Neural cell (in vitro differentiated cells): ENCODE results near the gene LHFPL2. TPM values are rescaled to one million over a fixed set of nuclear protein-coding genes. Genes with fewer than 3 reads are reported as not detected.

Experiments
- H2AFZ ChIP-seq: fragments of 200-600, 300-800 bp; sonication (generic), shearing (Covaris generic); 2 replicates; pipeline ENCODE4 v1.6.0; 2014; ENCODE audit warnings: low read depth, mild to moderate bottlenecking, antibody characterized with exemption, low read length, moderate library complexity
- H3F3A ChIP-seq: fragments of 200-600 bp; shearing (Covaris generic); 2 replicates; pipeline ENCODE4 v1.6.1; 2016; ENCODE audit warnings: mild to moderate bottlenecking, moderate library complexity, mixed read lengths, antibody characterized with exemption, low read length; ENCODE audit not compliant: insufficient read depth, poor library complexity, severe bottlenecking
- H3K27ac ChIP-seq: fragments of 200-600, 300-800 bp; sonication (generic), shearing (Covaris generic); 2 replicates; pipeline ENCODE4 v1.5.1; 2014; ENCODE audit warnings: mild to moderate bottlenecking, low read length, moderate library complexity
- H3K27me3 ChIP-seq: fragments of 300-800, 200-600 bp; sonication (generic), shearing (Covaris generic); 2 replicates; pipeline ENCODE4 v1.6.0; 2014; ENCODE audit warnings: mild to moderate bottlenecking, low read depth, low read length, moderate library complexity; ENCODE audit not compliant: insufficient read depth
- H3K36me3 ChIP-seq: fragments of 300-800, 200-600 bp; sonication (generic), shearing (Covaris generic); 2 replicates; pipeline ENCODE4 v1.5.1; 2014; ENCODE audit warnings: mild to moderate bottlenecking, antibody characterized with exemption, low read length, moderate library complexity; ENCODE audit not compliant: insufficient read depth
- H3K4me2 ChIP-seq: fragments of 300-800, 200-600 bp; sonication (generic), shearing (Covaris generic); 2 replicates; pipeline ENCODE4 v1.6.0; 2014; ENCODE audit warnings: mild to moderate bottlenecking, low read length
- H3K4me3 ChIP-seq: fragments of 300-800, 200-600 bp; sonication (generic), shearing (Covaris generic); 2 replicates; pipeline ENCODE4 v1.5.1; 2014; ENCODE audit warnings: mild to moderate bottlenecking, low read length, moderate library complexity
- H3K79me2 ChIP-seq: fragments of 200-600 bp; shearing (Covaris generic); replicated peaks from 2 replicates; pipeline ENCODE4 v1.6.0; 2014; ENCODE audit warnings: mild to moderate bottlenecking, low read length, moderate library complexity; ENCODE audit not compliant: insufficient read depth
- H3K9ac ChIP-seq: fragments of 300-800, 200-600 bp; sonication (generic), shearing (Covaris generic); 2 replicates; pipeline ENCODE4 v1.6.1; 2016; ENCODE audit warnings: mild to moderate bottlenecking, low read length, mixed read lengths
- H3K9me2 ChIP-seq: fragments of 200-600 bp; shearing (Covaris generic); 2 replicates; pipeline ENCODE4 v1.6.1; 2016; ENCODE audit warnings: mild to moderate bottlenecking, low read length, mixed read lengths; ENCODE audit not compliant: insufficient read depth
- H3K9me3 ChIP-seq: fragments of 200-600, 300-800 bp; sonication (generic), shearing (Covaris generic); 2 replicates; pipeline ENCODE4 v1.6.1; 2016; ENCODE audit warnings: mild to moderate bottlenecking, mixed run types, low read length, moderate library complexity, mixed read lengths
- H4K20me1 ChIP-seq: fragments of 200-600 bp; shearing (Covaris generic); 2 replicates; pipeline ENCODE4 v1.6.1; 2016; ENCODE audit warnings: mild to moderate bottlenecking, mixed run types; ENCODE audit not compliant: insufficient read depth
- EP300 ChIP-seq: fragments of 450-650 bp; conservative IDR thresholded peaks from 2 replicates; pipeline ENCODE4 v1.6.1; 2014; ENCODE audit warnings: antibody characterized with exemption, mild to moderate bottlenecking, moderate library complexity; ENCODE audit not compliant: poor library complexity, severe bottlenecking
- EZH2 ChIP-seq: fragments of 200-600, 300-800 bp; shearing (Covaris generic), sonication (generic); IDR thresholded peaks from 2 replicates; pipeline ENCODE4 v1.6.1; 2014; ENCODE audit warnings: antibody characterized with exemption, low read length, borderline replicate concordance, mild to moderate bottlenecking; ENCODE audit not compliant: insufficient read depth, poor library complexity, severe bottlenecking
- MXI1 ChIP-seq: fragments of 450-650 bp; conservative IDR thresholded peaks from 2 replicates; pipeline ENCODE4 v1.6.1; 2014; ENCODE audit warnings: antibody characterized with exemption, mild to moderate bottlenecking; ENCODE audit not compliant: poor library complexity, severe bottlenecking
- POLR2AphosphoS5 ChIP-seq: IDR thresholded peaks from 2 replicates; pipeline ENCODE4 v1.6.1; 2012
- RAD21 ChIP-seq: fragments of 450-650 bp; conservative IDR thresholded peaks from 2 replicates; pipeline ENCODE4 v1.6.1; 2014; ENCODE audit warnings: antibody characterized with exemption, mild to moderate bottlenecking, moderate library complexity
- SMC3 ChIP-seq: fragments of 450-650 bp; conservative IDR thresholded peaks from 2 replicates; pipeline ENCODE4 v1.6.1; 2014; ENCODE audit warnings: antibody characterized with exemption, mild to moderate bottlenecking, moderate library complexity; ENCODE audit not compliant: poor library complexity
- TAF1 ChIP-seq: IDR thresholded peaks from 2 replicates; pipeline ENCODE4 v1.6.1; 2012; ENCODE audit warnings: low read depth
- polyA plus RNA-seq: library from polyadenylated mRNA; depleted of rRNA; stranded (reverse); fragments of >200 nt; gene quantifications from 2 replicates; pipeline ENCODE4 v1.2.3, GENCODE V29; 2014
- TF ChIP-seq, protein P1 (sequence below): fragments of 450-650 bp; IDR thresholded peaks from 2 replicates; pipeline ENCODE4 v1.5.1; 2014; ENCODE audit warnings: antibody characterized with exemption, mild to moderate bottlenecking, moderate library complexity; ENCODE audit not compliant: poor library complexity, severe bottlenecking
- TF ChIP-seq, protein P2 (sequence below): IDR thresholded peaks from 2 replicates; pipeline ENCODE4 v1.6.1; 2012; ENCODE audit warnings: borderline replicate concordance

LHFPL2 gene
- polyA plus RNA-seq, 1 donor from 2014 or later: 1.6 TPM

DNA sequence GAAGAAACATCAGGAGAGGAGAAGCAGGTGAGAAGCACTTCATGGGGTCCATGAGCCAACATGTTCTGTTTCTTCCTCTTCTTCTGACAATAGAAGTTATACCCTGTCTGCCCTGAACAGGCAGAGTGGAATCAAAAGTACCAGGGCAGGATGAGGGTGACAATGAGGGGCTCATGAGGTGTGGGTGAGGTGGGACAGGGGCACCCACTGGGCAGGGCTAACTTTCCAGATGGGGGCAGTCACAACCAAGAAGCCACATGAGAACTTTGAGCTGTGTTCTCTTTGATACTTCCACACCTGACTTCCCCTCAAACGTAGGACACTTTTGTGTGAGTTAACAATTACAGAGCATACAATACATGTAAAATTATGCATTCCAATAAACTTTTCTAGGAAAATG is 92.7 kb downstream of the LHFPL2 start:
- Histone ChIP-seq H3K27ac (no peak overlapping the region), H3K36me3 (no peaks in the 10 kb centered on the region), H3K4me2 (no peak overlapping the region), H4K20me1 (no peaks in the 10 kb centered on the region), H3K4me3 (no peak overlapping the region), H3K27me3 (no peaks in the 10 kb centered on the region), H2AFZ (no peak overlapping the region), H3K79me2 (no peaks in the 10 kb centered on the region), H3K9ac (no peak overlapping the region), H3F3A (no peaks in the 10 kb centered on the region), H3K9me3 (no peaks in the 10 kb centered on the region), H3K9me2 (no peaks in the 10 kb centered on the region)
- TF ChIP-seq, protein P1, sequence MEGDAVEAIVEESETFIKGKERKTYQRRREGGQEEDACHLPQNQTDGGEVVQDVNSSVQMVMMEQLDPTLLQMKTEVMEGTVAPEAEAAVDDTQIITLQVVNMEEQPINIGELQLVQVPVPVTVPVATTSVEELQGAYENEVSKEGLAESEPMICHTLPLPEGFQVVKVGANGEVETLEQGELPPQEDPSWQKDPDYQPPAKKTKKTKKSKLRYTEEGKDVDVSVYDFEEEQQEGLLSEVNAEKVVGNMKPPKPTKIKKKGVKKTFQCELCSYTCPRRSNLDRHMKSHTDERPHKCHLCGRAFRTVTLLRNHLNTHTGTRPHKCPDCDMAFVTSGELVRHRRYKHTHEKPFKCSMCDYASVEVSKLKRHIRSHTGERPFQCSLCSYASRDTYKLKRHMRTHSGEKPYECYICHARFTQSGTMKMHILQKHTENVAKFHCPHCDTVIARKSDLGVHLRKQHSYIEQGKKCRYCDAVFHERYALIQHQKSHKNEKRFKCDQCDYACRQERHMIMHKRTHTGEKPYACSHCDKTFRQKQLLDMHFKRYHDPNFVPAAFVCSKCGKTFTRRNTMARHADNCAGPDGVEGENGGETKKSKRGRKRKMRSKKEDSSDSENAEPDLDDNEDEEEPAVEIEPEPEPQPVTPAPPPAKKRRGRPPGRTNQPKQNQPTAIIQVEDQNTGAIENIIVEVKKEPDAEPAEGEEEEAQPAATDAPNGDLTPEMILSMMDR: no peak
- no peak for TF ChIP-seq POLR2AphosphoS5
- TF ChIP-seq EZH2: no peak
- TF ChIP-seq, protein P2, sequence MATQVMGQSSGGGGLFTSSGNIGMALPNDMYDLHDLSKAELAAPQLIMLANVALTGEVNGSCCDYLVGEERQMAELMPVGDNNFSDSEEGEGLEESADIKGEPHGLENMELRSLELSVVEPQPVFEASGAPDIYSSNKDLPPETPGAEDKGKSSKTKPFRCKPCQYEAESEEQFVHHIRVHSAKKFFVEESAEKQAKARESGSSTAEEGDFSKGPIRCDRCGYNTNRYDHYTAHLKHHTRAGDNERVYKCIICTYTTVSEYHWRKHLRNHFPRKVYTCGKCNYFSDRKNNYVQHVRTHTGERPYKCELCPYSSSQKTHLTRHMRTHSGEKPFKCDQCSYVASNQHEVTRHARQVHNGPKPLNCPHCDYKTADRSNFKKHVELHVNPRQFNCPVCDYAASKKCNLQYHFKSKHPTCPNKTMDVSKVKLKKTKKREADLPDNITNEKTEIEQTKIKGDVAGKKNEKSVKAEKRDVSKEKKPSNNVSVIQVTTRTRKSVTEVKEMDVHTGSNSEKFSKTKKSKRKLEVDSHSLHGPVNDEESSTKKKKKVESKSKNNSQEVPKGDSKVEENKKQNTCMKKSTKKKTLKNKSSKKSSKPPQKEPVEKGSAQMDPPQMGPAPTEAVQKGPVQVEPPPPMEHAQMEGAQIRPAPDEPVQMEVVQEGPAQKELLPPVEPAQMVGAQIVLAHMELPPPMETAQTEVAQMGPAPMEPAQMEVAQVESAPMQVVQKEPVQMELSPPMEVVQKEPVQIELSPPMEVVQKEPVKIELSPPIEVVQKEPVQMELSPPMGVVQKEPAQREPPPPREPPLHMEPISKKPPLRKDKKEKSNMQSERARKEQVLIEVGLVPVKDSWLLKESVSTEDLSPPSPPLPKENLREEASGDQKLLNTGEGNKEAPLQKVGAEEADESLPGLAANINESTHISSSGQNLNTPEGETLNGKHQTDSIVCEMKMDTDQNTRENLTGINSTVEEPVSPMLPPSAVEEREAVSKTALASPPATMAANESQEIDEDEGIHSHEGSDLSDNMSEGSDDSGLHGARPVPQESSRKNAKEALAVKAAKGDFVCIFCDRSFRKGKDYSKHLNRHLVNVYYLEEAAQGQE: no peak

DNA sequence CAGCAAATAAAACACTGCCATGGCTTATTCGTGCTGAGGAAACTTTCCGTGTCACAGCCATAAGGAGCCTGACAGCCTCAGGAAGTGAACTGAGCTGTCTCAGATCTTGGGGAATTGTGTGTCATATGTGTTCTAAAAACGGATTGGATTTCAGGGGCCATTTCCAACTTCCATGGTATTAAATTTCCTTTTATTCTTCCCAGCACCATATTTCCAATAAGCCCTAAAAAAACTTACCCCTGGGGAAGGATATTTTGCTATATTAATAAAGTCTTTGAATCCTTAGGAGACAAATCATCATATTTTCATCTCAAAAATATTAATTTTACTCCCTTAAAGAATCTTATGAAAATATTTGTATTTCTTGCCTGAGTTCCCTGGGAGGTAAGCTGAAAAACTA is 93.9 kb downstream of the LHFPL2 start:
- Histone ChIP-seq H3K9me3 (no peaks in the 10 kb centered on the region), H3K79me2 (no peaks in the 10 kb centered on the region), H3K9me2 (no peaks in the 10 kb centered on the region), H3K27ac (no peak overlapping the region), H3K36me3 (no peaks in the 10 kb centered on the region), H3K4me2 (no peak overlapping the region), H3K9ac (no peak overlapping the region), H2AFZ (no peak overlapping the region), H3K4me3 (no peak overlapping the region), H3K27me3 (no peaks in the 10 kb centered on the region), H3F3A (no peaks in the 10 kb centered on the region), H4K20me1 (no peaks in the 10 kb centered on the region)
- TF ChIP-seq RAD21: no peak
- TF ChIP-seq TAF1: no peak
- no peak for TF ChIP-seq EP300
- no peak for TF ChIP-seq EZH2
- TF ChIP-seq, protein P2: no peak
- TF ChIP-seq, protein P1: no peak
- TF ChIP-seq MXI1: no peak
- no peak for TF ChIP-seq POLR2AphosphoS5
- TF ChIP-seq SMC3: no peak
